Dermis microvascular lymphatic vessel endothelial cell (primary cell): Measurements from ENCODE around the gene CACNA2D3. TPM values are rescaled to one million over a fixed set of nuclear protein-coding genes. Genes with fewer than 3 reads are reported as not detected.

Experiments used
- DNase-seq, 2 donors: peaks; one replicate each; pipeline versions ENCODE4 v3.0.0 to v3.0.0-alpha.2; 2010; ENCODE audit warnings: low read depth in 2 of 2
- total RNA-seq: library from RNA; depleted of rRNA; stranded (reverse); fragments of >200 nt; gene quantifications from 2 replicates; pipeline ENCODE4 v1.2.1, GENCODE V29; 2014

CACNA2D3 gene
- total RNA-seq, 1 donor from 2014 or later = not detected

GRCh38 chr3:54736459-54736858, 614.1 kb downstream of the CACNA2D3 start:
- DNase-seq = no peak

GRCh38 chr3:54743755-54744154, 621.4 kb downstream of the CACNA2D3 start:
- no peak for DNase-seq

- no peak for DNase-seq
Observed at GRCh38 chr3:54744291-54744690, 621.9 kb downstream of the CACNA2D3 start.

- no peak for DNase-seq
Observed at GRCh38 chr3:54745843-54746242, 623.5 kb downstream of the CACNA2D3 start.

- no peak for DNase-seq
Observed at GRCh38 chr3:54746722-54747121, 624.4 kb downstream of the CACNA2D3 start.

GRCh38 chr3:54755756-54756155, 633.4 kb downstream of the CACNA2D3 start:
- DNase-seq = no peak

GRCh38 chr3:54756330-54756731, 634.0 kb downstream of the CACNA2D3 start:
- DNase-seq = no peak

GRCh38 chr3:54758461-54758860, 636.1 kb downstream of the CACNA2D3 start:
- no peak for DNase-seq

- no peak for DNase-seq
Observed at GRCh38 chr3:54759166-54759565, 636.8 kb downstream of the CACNA2D3 start.

- no peak for DNase-seq
Observed at GRCh38 chr3:54760201-54760600, 637.8 kb downstream of the CACNA2D3 start.

- DNase-seq = no peak
Observed at GRCh38 chr3:54761637-54762036, 639.3 kb downstream of the CACNA2D3 start.

GRCh38 chr3:54764911-54765310, 642.6 kb downstream of the CACNA2D3 start:
- DNase-seq = no peak

GRCh38 chr3:54771050-54771449, 648.7 kb downstream of the CACNA2D3 start:
- DNase-seq = no peak

GRCh38 chr3:54772051-54772450, 649.7 kb downstream of the CACNA2D3 start:
- DNase-seq = no peak

- DNase-seq = no peak
Observed at GRCh38 chr3:54772746-54773145, 650.4 kb downstream of the CACNA2D3 start.

GRCh38 chr3:54773271-54773670, 650.9 kb downstream of the CACNA2D3 start:
- DNase-seq = no peak

GRCh38 chr3:54776601-54777000, 654.2 kb downstream of the CACNA2D3 start:
- DNase-seq = no peak

- no peak for DNase-seq
Observed at GRCh38 chr3:54777141-54777540, 654.8 kb downstream of the CACNA2D3 start.

GRCh38 chr3:54780336-54780735, 658.0 kb downstream of the CACNA2D3 start:
- DNase-seq = no peak

- no peak for DNase-seq
Observed at GRCh38 chr3:54781728-54782127, 659.4 kb downstream of the CACNA2D3 start.

GRCh38 chr3:54783611-54784010, 661.3 kb downstream of the CACNA2D3 start:
- no peak for DNase-seq

- DNase-seq = no peak
Observed at GRCh38 chr3:54784021-54784420, 661.7 kb downstream of the CACNA2D3 start.

GRCh38 chr3:54785976-54786375, 663.6 kb downstream of the CACNA2D3 start:
- DNase-seq = no peak

GRCh38 chr3:54790051-54790450, 667.7 kb downstream of the CACNA2D3 start:
- DNase-seq = no peak
